HepG2 (cell line): ENCODE data around the gene ARMC5. TPM values are rescaled to one million over a fixed set of nuclear protein-coding genes. Genes with fewer than 3 reads are reported as not detected.

ENCODE experiments used
- GPN1 ChIP-seq: sonication (generic); formaldehyde crosslinking; IDR thresholded peaks from 2 replicates; pipeline ENCODE4 v1.5.1; 2020; ENCODE audit warnings: missing genetic modification reagents, borderline replicate concordance
- IRX3 ChIP-seq: sonication (generic); formaldehyde crosslinking; IDR thresholded peaks from 2 replicates; pipeline ENCODE4 v1.8.1; 2023; ENCODE audit warnings: mild to moderate bottlenecking, low read depth, missing genetic modification reagents, borderline replicate concordance
- RBM22 ChIP-seq: fragments of 200-400 bp; formaldehyde crosslinking; optimal IDR thresholded peaks from 2 replicates; pipeline ENCODE3; 2017; ENCODE audit warnings: mild to moderate bottlenecking, low read length, moderate library complexity
- TCF7L2 ChIP-seq: IDR thresholded peaks from 2 replicates; pipeline ENCODE4 v1.6.1; 2011; ENCODE audit warnings: mild to moderate bottlenecking, low read depth, low read length, moderate library complexity
- THAP8 ChIP-seq: sonication (generic); formaldehyde crosslinking; IDR thresholded peaks from 2 replicates; pipeline ENCODE4 v1.5.1; 2020; ENCODE audit warnings: missing genetic modification reagents, mild to moderate bottlenecking, borderline replicate concordance
- ZBTB40 ChIP-seq, 2 experiments: fragments of 450-650 bp in 1 of 2; sonication (generic) in 1 of 2; formaldehyde crosslinking in 1 of 2; IDR thresholded peaks; 2 replicates each; pipeline versions ENCODE4 v1.6.1 to v1.8.0; 2016 to 2022; ENCODE audit warnings: antibody characterized with exemption in 1 of 2, mild to moderate bottlenecking in 1 of 2, missing genetic modification reagents in 1 of 2
- ZNF207 ChIP-seq: fragments of 450-650 bp; IDR thresholded peaks from 2 replicates; pipeline ENCODE4 v1.6.1; 2016; ENCODE audit warnings: antibody characterized with exemption, borderline replicate concordance
- ZNF274 ChIP-seq: sonication (generic); formaldehyde crosslinking; IDR thresholded peaks from 2 replicates; pipeline ENCODE4 v1.5.1; 2020; ENCODE audit warnings: mild to moderate bottlenecking, missing genetic modification reagents
- ZNF280B ChIP-seq: sonication (generic); formaldehyde crosslinking; IDR thresholded peaks from 2 replicates; pipeline ENCODE4 v1.5.0; 2020; ENCODE audit warnings: missing genetic modification reagents, mild to moderate bottlenecking, borderline replicate concordance
- ZNF550 ChIP-seq: sonication (generic); formaldehyde crosslinking; IDR thresholded peaks from 2 replicates; pipeline ENCODE4 v1.4.0; 2020; ENCODE audit warnings: mild to moderate bottlenecking, missing genetic modification reagents, borderline replicate concordance
- ZNF691 ChIP-seq: sonication (generic); formaldehyde crosslinking; IDR thresholded peaks from 2 replicates; pipeline ENCODE4 v1.4.0; 2020; ENCODE audit warnings: missing genetic modification reagents, low read depth, mild to moderate bottlenecking, borderline replicate concordance
- ZNF772 ChIP-seq: sonication (generic); formaldehyde crosslinking; IDR thresholded peaks from 2 replicates; pipeline ENCODE4 v1.5.0; 2020; ENCODE audit warnings: mild to moderate bottlenecking, missing genetic modification reagents
- ZNF850 ChIP-seq: sonication (generic); formaldehyde crosslinking; conservative IDR thresholded peaks from 2 replicates; pipeline ENCODE4 v1.9.0; 2021; ENCODE audit warnings: mild to moderate bottlenecking, missing genetic modification reagents
- polyA plus RNA-seq, 8 experiments: library from polyadenylated mRNA; depleted of rRNA in 3 of 8; stranded (reverse) in 7 of 8; unstranded in 1 of 8; fragments of >200 nt; fragmentation: Illumina TruSeq in 4 of 8; extraction: Trizol in 4 of 8; gene quantifications; 2 replicates each; pipeline versions ENCODE4 v1.2.1 to v1.2.3, GENCODE V29; 2011 to 2016; ENCODE audit warnings: low read depth in 4 of 8, missing spikeins in 1 of 8, mixed read lengths in 1 of 8; ENCODE audit not compliant: insufficient read depth in 1 of 8
- total RNA-seq, 5 experiments: library from RNA; depleted of rRNA; stranded (reverse); fragments of >200 nt; fragmentation: Illumina TruSeq; extraction: Trizol; gene quantifications; 2 replicates each; pipeline ENCODE4 v1.2.3, GENCODE V29; 2016; ENCODE audit warnings: low read depth in 1 of 5

ARMC5 gene
- total and polyA plus RNA-seq, 2 of the 13 experiments (the other 11 are each of a cell fraction or from before 2014, with no cell fraction given): 10.8 to 22.3 TPM

GRCh38 chr16:31507929-31508705, 48.8 kb downstream of the ARMC5 start, which contains the start of gene RUSF1 (continued):
- TF ChIP-seq ZBTB40 (IDR thresholded peaks at IDR 0.05) (no peak), ZBTB40 (CRISPR knock-in tag; IDR thresholded peaks at IDR 0.05) (peak; percentile 93; the same call in 1 of the 2 replicates), ZNF691 (CRISPR knock-in tag) (peak; percentile 67; the same call in 1 of the 2 replicates), ZNF207 (no peak), GPN1 (CRISPR knock-in tag) (peak; percentile 93), RBM22 (no peak), TCF7L2 (no peak), ZNF280B (CRISPR knock-in tag) (peak; percentile 90; the same call in 1 of the 2 replicates), ZNF274 (CRISPR knock-in tag) (peak; percentile 88), ZNF772 (CRISPR knock-in tag) (peak; percentile 97; the same call in 1 of the 2 replicates), IRX3 (peak; percentile 92), ZNF550 (CRISPR knock-in tag) (peak; percentile 87; the same call in 1 of the 2 replicates), ZNF850 (no peak), THAP8 (peak; percentile 92; the same call in 1 of the 2 replicates)
